ENCODE measurements around the gene DGAT2L6. TPM values are rescaled to one million over a fixed set of nuclear protein-coding genes. Genes with fewer than 3 reads are reported as not detected.

DGAT2L6 gene
- total RNA-seq, 4 donors from 2014 or later = 7.2 to 42.0 (median 19.0) TPM

DNA sequence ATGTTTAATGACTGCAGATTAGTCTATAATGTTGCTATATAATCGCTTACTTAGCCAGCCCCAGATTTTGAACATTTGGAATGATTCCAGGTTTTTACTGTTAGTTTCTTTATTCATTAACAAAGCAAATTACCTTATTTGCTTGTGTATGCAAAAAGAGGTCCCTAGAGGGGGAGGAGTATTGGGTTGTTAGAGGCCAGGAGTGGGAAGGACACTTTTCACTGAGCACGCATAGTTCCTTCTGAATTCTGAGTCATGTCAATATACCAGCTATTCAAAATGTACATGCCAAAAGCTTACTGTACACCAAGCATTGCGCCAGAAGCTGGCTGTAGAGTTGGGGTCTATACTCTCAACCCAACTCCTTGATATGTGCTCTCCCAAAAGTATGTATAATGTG, 5.1 kb upstream of the DGAT2L6 start:
- Histone ChIP-seq H3K9me3 (no peaks in the 10 kb centered on the region), H3K27me3 (no peaks in the 10 kb centered on the region), H3K4me3 (no peak overlapping the region), H3K4me1 (peaks cover 4% of the 10 kb centered on the region), H3K36me3 (no peaks in the 10 kb centered on the region), H3K27ac (no peak overlapping the region)
- WGBS = 84% methylated on average over 3 of the region's 3 CpGs
- no peak for DNase-seq (ENCODE audit: low spot score in 2 of 2)
- TF ChIP-seq POLR2A (IDR thresholded peaks at IDR 0.05) (no peak), CTCF (IDR thresholded peaks at IDR 0.05) (no peak), POLR2AphosphoS5 (IDR thresholded peaks at IDR 0.05) (no peak), EP300 (IDR thresholded peaks at IDR 0.05) (no peak)

DNA sequence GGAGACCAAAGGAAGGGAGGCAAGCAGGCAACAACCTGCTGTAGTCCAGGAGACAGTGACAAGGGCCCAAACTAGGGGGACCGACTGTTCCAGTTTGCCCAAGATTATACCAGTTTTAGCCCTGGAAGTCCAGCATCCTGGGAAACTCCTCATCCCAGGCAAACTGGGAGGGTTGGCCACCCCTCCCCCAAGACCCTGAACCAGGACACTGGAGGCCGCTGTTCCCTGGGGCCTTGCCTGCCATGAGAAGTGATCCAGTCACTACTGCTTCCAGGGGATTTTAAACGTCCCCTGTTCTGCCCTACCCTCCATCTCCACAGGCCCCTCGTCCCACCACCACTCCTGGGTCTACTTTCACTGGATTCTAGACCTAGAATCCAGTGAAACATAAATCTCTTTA, 4.3 kb upstream of the DGAT2L6 start:
- 47% methylated on average over 4 of the region's 4 CpGs for WGBS

GRCh38 chrX:70174754-70175153, 2.5 kb upstream of the DGAT2L6 start:
- no peak overlapping the region for H3K27ac ChIP-seq
- no peaks in the 10 kb centered on the region for H3K27me3 ChIP-seq
- no peaks in the 10 kb centered on the region for H3K36me3 ChIP-seq
- DNase-seq (ENCODE audit: low spot score in 2 of 2) = no peak
- H3K4me3 ChIP-seq = no peak overlapping the region
- 60% methylated on average over 4 of the region's 4 CpGs for WGBS
- H3K9me3 ChIP-seq = no peaks in the 10 kb centered on the region
- H3K4me1 ChIP-seq = no peaks in the 10 kb centered on the region
- TF ChIP-seq POLR2AphosphoS5 (IDR thresholded peaks at IDR 0.05) (no peak), CTCF (IDR thresholded peaks at IDR 0.05) (no peak), EP300 (IDR thresholded peaks at IDR 0.05) (no peak), POLR2A (IDR thresholded peaks at IDR 0.05) (no peak)

More for the DNA sequence above, 4.3 kb upstream of the DGAT2L6 start:
- no peaks in the 10 kb centered on the region for H3K27me3 ChIP-seq
- H3K4me3 ChIP-seq = no peak overlapping the region
- DNase-seq (ENCODE audit: low spot score in 2 of 2) = no peak
- no peaks in the 10 kb centered on the region for H3K36me3 ChIP-seq
- H3K4me1 ChIP-seq = peaks cover 4% of the 10 kb centered on the region
- no peak overlapping the region for H3K27ac ChIP-seq
- TF ChIP-seq POLR2A (IDR thresholded peaks at IDR 0.05) = no peak
- no peak for TF ChIP-seq CTCF (IDR thresholded peaks at IDR 0.05)
- TF ChIP-seq EP300 (IDR thresholded peaks at IDR 0.05) = no peak
- no peak for TF ChIP-seq POLR2AphosphoS5 (IDR thresholded peaks at IDR 0.05)
- no peaks in the 10 kb centered on the region for H3K9me3 ChIP-seq

GRCh38 chrX:70175338-70175737, 1.9 kb upstream of the DGAT2L6 start:
- Histone ChIP-seq H3K4me1 (no peaks in the 10 kb centered on the region), H3K27ac (no peak overlapping the region), H3K36me3 (no peaks in the 10 kb centered on the region), H3K4me3 (no peak overlapping the region), H3K9me3 (no peaks in the 10 kb centered on the region), H3K27me3 (no peaks in the 10 kb centered on the region)
- no peak for DNase-seq (ENCODE audit: low spot score in 2 of 2)
- no peak for TF ChIP-seq POLR2A (IDR thresholded peaks at IDR 0.05)
- no peak for TF ChIP-seq EP300 (IDR thresholded peaks at IDR 0.05)
- no peak for TF ChIP-seq POLR2AphosphoS5 (IDR thresholded peaks at IDR 0.05)
- TF ChIP-seq CTCF (IDR thresholded peaks at IDR 0.05) = no peak
- 82% methylated on average over 7 of the region's 7 CpGs for WGBS

- no peak for DNase-seq (ENCODE audit: low spot score in 2 of 2)
- no peaks in the 10 kb centered on the region for H3K9me3 ChIP-seq
- no peak overlapping the region for H3K27ac ChIP-seq
- no peaks in the 10 kb centered on the region for H3K27me3 ChIP-seq
- no peaks in the 10 kb centered on the region for H3K36me3 ChIP-seq
- H3K4me3 ChIP-seq = no peak overlapping the region
- no peak for TF ChIP-seq EP300 (IDR thresholded peaks at IDR 0.05)
- no peaks in the 10 kb centered on the region for H3K4me1 ChIP-seq
- 85% methylated on average over 5 of the region's 5 CpGs for WGBS
Measured at GRCh38 chrX:70183091-70183490, 5.8 kb downstream of the DGAT2L6 start.

GRCh38 chrX:70190225-70190624, 12.9 kb downstream of the DGAT2L6 start:
- no peak for DNase-seq (ENCODE audit: low spot score in 2 of 2)

More at GRCh38 chrX:70190225-70190624, 12.9 kb downstream of the DGAT2L6 start:
- H3K4me3 ChIP-seq = no peak overlapping the region
- TF ChIP-seq POLR2A (IDR thresholded peaks at IDR 0.05) (no peak), EP300 (IDR thresholded peaks at IDR 0.05) (no peak), POLR2AphosphoS5 (IDR thresholded peaks at IDR 0.05) (no peak), CTCF (IDR thresholded peaks at IDR 0.05) (no peak)
- no peaks in the 10 kb centered on the region for H3K9me3 ChIP-seq
- no peak overlapping the region for H3K27ac ChIP-seq
- no peaks in the 10 kb centered on the region for H3K27me3 ChIP-seq
- H3K36me3 ChIP-seq = no peaks in the 10 kb centered on the region
- no peaks in the 10 kb centered on the region for H3K4me1 ChIP-seq

All from suprapubic skin (tissue), 4 donors.